C4-2B (cell line): ENCODE results near the gene LPP.
"Not testable (repeated sequence)": the region's sequence is repeated elsewhere in the genome, so short reads cannot be mapped to it uniquely, and the experiment has no call there.

Source experiments
- H3K27ac ChIP-seq: fragments of 450-650 bp; 2 replicates; pipeline ENCODE4 v1.5.1; 2017
- ZFX ChIP-seq: fragments of 450-650 bp; IDR thresholded peaks from 2 replicates; pipeline ENCODE4 v1.6.1; 2017
- TF ChIP-seq, protein P1 (sequence below): fragments of 450-650 bp; conservative IDR thresholded peaks from 2 replicates; pipeline ENCODE4 v1.5.1; 2017; ENCODE audit warnings: mild to moderate bottlenecking

Gene LPP

DNA sequence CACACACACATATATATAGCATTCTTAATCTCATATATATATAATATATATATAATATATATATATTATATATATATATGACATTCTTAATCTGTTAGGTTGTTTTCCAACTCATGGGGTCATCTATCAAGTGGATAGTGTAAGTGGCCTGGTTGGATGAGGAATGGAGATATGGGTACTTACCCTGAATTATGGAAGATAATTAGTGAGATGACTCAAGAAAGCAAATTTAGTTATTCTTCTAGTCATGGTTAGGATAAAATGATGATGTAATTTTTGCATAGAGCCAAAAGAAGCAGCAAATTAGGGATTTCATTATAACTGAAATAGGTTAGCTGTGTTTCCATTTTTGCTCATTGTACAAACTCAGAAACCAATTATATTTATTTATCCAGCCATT is 448.2 kb downstream of the LPP start:
- TF ChIP-seq, protein P1, sequence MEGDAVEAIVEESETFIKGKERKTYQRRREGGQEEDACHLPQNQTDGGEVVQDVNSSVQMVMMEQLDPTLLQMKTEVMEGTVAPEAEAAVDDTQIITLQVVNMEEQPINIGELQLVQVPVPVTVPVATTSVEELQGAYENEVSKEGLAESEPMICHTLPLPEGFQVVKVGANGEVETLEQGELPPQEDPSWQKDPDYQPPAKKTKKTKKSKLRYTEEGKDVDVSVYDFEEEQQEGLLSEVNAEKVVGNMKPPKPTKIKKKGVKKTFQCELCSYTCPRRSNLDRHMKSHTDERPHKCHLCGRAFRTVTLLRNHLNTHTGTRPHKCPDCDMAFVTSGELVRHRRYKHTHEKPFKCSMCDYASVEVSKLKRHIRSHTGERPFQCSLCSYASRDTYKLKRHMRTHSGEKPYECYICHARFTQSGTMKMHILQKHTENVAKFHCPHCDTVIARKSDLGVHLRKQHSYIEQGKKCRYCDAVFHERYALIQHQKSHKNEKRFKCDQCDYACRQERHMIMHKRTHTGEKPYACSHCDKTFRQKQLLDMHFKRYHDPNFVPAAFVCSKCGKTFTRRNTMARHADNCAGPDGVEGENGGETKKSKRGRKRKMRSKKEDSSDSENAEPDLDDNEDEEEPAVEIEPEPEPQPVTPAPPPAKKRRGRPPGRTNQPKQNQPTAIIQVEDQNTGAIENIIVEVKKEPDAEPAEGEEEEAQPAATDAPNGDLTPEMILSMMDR = no peak
- no peak for TF ChIP-seq ZFX
- no peak overlapping the region for H3K27ac ChIP-seq

DNA sequence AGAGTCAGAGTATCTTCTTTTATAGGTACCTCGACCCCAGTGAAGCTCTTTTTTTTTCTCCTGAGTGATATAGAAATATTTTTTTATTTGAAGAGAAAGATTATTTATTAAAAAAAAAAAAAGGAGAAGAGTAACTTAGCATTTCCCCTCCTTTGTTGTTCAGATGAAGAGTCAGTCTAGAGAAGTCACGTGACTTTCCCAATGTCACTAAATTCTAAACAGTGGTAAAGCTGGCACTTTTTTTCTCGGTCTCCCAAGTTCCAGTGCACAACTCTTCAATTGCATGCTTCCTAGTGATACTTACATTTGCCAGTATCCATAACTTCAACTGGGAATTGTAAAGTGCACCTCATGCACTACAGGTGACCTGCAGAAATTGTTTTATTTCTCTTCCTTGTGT is 448.7 kb downstream of the LPP start:
- TF ChIP-seq, protein P1 = no peak
- no peak for TF ChIP-seq ZFX
- no peak overlapping the region for H3K27ac ChIP-seq

DNA sequence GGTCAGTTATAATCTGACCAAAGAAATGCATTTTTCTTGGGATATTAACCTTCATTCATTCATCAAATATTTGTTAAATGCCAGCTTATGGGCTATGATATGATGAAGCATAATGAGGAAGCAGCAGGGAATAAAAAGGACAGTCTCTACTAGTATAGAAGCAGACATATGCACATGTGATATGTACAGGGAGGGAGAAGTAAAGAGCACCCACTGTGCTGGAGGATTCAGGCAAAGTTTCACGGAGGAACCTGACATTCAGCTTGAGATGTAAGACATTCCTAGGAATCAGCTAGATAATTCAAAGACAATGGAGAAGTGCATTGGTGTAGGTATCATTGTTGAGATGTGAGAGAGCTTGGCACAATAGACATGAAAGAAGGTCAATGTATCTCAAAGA is 450.7 kb downstream of the LPP start:
- no peak for TF ChIP-seq ZFX
- TF ChIP-seq, protein P1 = no peak
- no peak overlapping the region for H3K27ac ChIP-seq

DNA sequence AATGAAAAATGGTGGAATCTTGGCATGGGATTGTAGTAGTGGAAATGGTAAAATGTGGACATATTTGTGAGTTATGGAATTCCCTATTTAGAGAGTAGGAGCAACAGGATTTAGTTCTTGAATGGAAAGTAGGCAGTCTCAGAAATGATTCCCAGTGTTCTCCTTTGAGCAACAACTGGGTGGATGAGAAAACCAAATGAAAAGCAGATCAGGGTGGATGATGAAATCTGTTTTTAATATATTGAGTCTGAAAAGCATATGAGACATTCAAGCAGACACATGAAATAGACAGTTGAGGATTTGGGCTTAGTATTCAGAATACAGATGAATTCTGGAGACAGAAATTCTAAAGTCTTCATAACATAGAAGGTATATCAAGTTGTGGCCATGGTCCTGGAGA is 451.3 kb downstream of the LPP start:
- no peak for TF ChIP-seq ZFX
- TF ChIP-seq, protein P1 = no peak
- no peak overlapping the region for H3K27ac ChIP-seq

DNA sequence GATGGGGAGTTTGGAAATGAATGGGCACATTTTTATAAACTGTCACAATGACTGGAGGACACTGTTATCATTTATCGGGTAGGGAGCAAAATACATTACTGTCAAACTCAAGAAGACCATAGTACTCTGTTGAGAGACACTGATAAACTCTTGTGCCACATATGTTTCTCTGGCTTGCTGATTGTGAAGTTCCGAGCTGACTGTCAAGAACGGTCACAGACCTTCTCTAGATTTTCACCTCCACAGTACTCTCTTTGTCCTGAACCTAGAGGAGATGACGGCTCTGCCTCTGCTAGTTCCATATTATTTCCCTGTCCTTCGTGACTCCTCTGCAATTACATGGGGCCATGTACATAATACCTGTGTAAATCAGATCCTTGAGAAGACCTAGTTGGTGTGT is 451.9 kb downstream of the LPP start:
- no peak overlapping the region for H3K27ac ChIP-seq
- TF ChIP-seq ZFX = no peak
- TF ChIP-seq, protein P1 = no peak

DNA sequence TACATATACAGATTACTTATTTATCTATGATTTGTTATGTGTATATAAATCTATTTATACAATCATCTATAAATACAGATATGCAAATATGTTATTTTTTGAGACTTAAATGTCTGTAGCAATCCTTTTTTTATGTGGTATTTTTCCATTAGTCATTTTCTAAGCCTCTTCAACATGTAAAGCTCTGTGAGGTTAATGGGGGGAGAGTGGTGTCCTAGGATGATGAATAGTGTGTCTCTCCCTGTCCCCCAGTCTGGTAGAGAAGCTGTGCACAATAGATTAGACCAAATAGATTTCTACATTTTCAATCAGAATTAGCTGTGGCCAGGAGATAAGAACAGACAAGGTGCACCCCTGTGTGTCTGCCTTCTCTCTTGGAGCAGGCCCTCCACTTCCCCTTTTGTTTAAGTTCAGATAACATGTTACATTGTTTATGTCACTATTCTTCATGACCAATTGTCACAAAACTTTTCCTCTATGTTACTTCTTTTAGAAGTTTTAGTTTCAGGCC is 453.9 kb downstream of the LPP start:
- no peak overlapping the region for H3K27ac ChIP-seq
- TF ChIP-seq, protein P1 = no peak
- TF ChIP-seq ZFX = no peak

DNA sequence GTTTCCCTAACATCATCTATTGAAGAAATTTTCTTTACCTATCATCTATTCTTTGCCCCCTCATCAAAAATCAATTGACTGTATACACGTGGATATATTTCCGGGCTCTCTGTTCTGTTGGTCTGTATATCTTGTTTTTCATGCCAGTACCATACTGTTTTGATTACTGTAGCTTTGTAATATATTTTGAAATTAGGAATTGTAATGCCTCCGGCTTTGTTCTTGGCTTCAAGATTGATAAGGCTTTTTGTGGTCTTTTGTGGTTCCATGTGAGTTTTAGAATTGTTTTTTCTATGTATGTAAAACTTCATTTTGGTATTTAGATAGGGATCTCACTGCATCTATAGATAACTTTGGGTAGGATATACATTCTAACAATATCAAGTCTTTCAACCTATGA is 454.4 kb downstream of the LPP start:
- H3K27ac ChIP-seq = no peak overlapping the region
- TF ChIP-seq, protein P1 = no peak
- TF ChIP-seq ZFX = no peak

DNA sequence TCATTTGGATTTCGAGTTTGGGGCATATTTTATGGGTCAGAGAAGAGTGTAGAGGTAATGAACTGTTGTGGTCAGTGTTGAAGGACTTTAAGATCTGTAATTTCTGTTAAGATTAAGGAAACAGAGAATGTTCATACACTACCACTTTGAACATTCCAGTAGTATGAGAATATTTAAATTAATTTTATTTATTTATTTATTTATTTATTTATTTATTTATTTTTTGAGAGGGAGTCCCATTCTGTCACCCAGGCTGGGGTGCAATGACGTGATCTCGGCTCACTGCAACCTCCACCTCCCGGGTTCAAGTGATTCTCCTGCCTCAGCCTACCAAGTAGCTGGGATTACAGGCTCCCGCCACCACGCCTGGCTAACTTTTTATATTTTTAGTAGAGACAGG is 459.8 kb downstream of the LPP start:
- H3K27ac ChIP-seq = not testable (repeated sequence)
